SK-N-MC (cell line): Measurements from ENCODE around the gene CADPS2.

Experiments
- EZH2 ChIP-seq: fragments of 200-600 bp; sonication (generic); IDR thresholded peaks from one replicate; pipeline ENCODE4 v1.6.1; 2017; ENCODE audit warnings: antibody characterized with exemption
- FOXP2 ChIP-seq: optimal IDR thresholded peaks from 2 replicates; pipeline ENCODE3; 2011; ENCODE audit warnings: mild to moderate bottlenecking, moderate library complexity; ENCODE audit not compliant: insufficient read depth; ENCODE audit errors: extremely low read length, control extremely low read depth

- no peak for TF ChIP-seq EZH2
- TF ChIP-seq FOXP2: no peak
Measured at GRCh38 chr7:122901250-122901649, 15.0 kb upstream of the CADPS2 start.
